ENCODE data around the gene NDUFA7. TPM values are rescaled to one million over a fixed set of nuclear protein-coding genes. Genes with fewer than 3 reads are reported as not detected.

The NDUFA7 gene
- total RNA-seq, 1 donor from 2014 or later = 39.9 TPM

DNA sequence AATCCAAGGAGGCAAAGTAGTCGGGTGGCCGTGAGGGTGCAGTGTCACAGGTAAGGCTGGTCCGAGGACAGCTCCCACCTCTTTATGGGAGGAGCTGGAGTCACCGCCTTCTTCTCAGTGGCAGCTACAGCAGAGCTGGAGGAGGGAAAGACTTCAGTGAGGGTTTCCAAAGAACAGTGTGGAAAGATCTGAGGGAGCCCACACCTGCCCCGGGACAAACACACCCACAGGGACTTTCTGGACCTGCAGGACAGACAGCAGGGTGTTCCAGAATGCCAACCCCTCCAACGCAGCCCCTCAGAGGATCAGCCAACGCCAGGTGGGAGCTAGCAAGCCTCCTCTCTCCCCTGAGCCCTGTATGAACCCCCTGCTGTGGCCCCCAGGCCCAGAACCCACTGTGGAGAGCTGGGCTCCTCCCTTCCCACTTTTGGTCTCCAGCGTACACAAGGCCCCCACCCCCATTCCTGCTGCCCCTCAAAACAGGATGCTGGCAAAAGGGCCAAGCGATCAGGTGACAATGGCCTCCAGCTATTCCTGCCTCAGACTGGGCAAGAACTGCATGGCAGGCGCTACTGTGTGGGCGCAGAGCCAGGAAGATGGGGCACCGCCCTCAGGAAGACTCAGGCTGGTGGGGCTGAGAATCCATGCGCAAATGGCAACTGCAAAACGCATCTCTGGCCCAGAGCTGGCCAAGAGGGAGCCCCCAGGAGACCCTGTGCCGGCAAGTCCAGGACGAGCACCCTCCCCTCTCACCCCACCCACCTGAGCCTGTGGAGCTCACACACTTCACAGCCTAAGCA lies 9.5 kb downstream of the NDUFA7 start:
- Mint-ChIP-seq H3K27ac (ENCODE audit: unreplicated experiment) (peak overlapping the region; percentile 52), H3K4me3 (ENCODE audit: unreplicated experiment) (no peak overlapping the region), H3K4me1 (ENCODE audit: unreplicated experiment) (peaks cover 56% of the 10 kb centered on the region), H3K27me3 (ENCODE audit: unreplicated experiment) (peaks cover 8% of the 10 kb centered on the region), H3K9me3 (ENCODE audit: unreplicated experiment) (no peaks in the 10 kb centered on the region), H3K36me3 (ENCODE audit: low read depth, unreplicated experiment) (peaks cover 17% of the 10 kb centered on the region)
- peak; percentile 2 for DNase-seq (ENCODE audit: low spot score)
- TF ChIP-seq, protein P1, sequence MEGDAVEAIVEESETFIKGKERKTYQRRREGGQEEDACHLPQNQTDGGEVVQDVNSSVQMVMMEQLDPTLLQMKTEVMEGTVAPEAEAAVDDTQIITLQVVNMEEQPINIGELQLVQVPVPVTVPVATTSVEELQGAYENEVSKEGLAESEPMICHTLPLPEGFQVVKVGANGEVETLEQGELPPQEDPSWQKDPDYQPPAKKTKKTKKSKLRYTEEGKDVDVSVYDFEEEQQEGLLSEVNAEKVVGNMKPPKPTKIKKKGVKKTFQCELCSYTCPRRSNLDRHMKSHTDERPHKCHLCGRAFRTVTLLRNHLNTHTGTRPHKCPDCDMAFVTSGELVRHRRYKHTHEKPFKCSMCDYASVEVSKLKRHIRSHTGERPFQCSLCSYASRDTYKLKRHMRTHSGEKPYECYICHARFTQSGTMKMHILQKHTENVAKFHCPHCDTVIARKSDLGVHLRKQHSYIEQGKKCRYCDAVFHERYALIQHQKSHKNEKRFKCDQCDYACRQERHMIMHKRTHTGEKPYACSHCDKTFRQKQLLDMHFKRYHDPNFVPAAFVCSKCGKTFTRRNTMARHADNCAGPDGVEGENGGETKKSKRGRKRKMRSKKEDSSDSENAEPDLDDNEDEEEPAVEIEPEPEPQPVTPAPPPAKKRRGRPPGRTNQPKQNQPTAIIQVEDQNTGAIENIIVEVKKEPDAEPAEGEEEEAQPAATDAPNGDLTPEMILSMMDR (IDR thresholded peaks at IDR 0.05; ENCODE audit: unreplicated experiment) = no peak

DNA sequence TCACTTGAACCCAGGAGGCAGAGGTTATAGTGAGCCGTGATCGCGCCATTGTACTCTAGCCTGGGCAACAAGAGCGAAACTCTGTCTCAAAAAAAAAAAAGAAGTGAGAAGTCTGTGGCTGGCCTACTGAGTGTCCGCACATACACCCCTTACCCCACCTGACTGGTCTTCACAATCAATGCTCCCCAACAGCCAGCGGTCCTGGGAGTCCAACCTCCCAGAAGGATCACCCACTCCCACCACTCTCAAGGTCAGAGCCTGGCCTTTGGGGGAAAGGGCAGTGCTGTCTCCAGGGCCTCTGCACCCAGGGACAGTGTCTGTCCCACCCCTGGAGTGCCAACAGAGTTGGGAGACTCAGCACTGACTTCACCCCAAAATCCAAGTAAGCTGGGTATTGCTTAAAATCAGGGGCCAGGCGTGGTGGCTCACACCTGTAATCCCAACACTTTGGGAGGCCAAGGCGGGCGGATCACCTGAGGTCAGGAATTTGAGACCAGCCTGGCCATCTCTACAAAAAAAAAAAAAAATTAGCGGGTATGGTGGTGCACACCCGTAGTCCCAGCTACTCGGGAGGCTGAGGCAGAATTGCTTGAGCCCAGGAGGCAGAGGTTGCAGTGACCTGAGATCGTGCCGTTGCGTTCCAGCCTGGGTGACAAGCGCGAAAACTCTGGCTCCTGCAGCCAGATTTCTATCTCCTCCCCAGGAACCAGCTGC lies 10.7 kb downstream of the NDUFA7 start:
- Mint-ChIP-seq H3K9me3 (ENCODE audit: unreplicated experiment) (no peaks in the 10 kb centered on the region), H3K27me3 (ENCODE audit: unreplicated experiment) (peaks cover 11% of the 10 kb centered on the region), H3K27ac (ENCODE audit: unreplicated experiment) (no peak overlapping the region), H3K36me3 (ENCODE audit: low read depth, unreplicated experiment) (peaks cover 13% of the 10 kb centered on the region), H3K4me3 (ENCODE audit: unreplicated experiment) (no peak overlapping the region), H3K4me1 (ENCODE audit: unreplicated experiment) (peaks cover 53% of the 10 kb centered on the region)
- TF ChIP-seq, protein P1 (IDR thresholded peaks at IDR 0.05; ENCODE audit: unreplicated experiment) = no peak
- peak; percentile 1 for DNase-seq (ENCODE audit: low spot score)

DNA sequence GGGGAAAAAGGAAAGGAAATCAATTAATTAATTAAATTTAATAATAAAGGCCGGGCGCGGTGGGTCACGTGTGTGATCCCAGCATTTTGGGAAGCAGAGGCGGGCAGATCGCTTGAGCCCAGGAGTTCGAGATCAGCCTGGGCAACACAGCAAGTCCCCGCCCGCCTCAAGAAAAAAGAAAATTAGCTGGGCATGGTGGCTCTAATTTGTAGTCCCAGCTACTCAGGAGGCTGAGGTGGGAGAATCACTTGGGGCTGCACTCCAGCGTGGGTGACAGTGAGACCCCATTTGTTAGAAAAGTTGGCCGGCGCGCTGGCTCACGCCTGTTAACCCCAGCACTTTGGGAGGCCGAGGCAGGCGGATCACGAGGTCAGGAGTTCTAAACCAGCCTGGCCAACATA lies 12.3 kb downstream of the NDUFA7 start:
- TF ChIP-seq, protein P1 (IDR thresholded peaks at IDR 0.05; ENCODE audit: unreplicated experiment) = no peak
- no peaks in the 10 kb centered on the region for H3K9me3 Mint-ChIP-seq (ENCODE audit: unreplicated experiment)
- peak; percentile 5 for DNase-seq (ENCODE audit: low spot score)
- peaks cover 42% of the 10 kb centered on the region for H3K4me1 Mint-ChIP-seq (ENCODE audit: unreplicated experiment)
- peak overlapping the region; percentile 59 for H3K27ac Mint-ChIP-seq (ENCODE audit: unreplicated experiment)
- H3K4me3 Mint-ChIP-seq (ENCODE audit: unreplicated experiment) = peak overlapping the region; percentile 93
- peaks cover 9% of the 10 kb centered on the region for H3K27me3 Mint-ChIP-seq (ENCODE audit: unreplicated experiment)
- peaks cover 16% of the 10 kb centered on the region for H3K36me3 Mint-ChIP-seq (ENCODE audit: low read depth, unreplicated experiment)

DNA sequence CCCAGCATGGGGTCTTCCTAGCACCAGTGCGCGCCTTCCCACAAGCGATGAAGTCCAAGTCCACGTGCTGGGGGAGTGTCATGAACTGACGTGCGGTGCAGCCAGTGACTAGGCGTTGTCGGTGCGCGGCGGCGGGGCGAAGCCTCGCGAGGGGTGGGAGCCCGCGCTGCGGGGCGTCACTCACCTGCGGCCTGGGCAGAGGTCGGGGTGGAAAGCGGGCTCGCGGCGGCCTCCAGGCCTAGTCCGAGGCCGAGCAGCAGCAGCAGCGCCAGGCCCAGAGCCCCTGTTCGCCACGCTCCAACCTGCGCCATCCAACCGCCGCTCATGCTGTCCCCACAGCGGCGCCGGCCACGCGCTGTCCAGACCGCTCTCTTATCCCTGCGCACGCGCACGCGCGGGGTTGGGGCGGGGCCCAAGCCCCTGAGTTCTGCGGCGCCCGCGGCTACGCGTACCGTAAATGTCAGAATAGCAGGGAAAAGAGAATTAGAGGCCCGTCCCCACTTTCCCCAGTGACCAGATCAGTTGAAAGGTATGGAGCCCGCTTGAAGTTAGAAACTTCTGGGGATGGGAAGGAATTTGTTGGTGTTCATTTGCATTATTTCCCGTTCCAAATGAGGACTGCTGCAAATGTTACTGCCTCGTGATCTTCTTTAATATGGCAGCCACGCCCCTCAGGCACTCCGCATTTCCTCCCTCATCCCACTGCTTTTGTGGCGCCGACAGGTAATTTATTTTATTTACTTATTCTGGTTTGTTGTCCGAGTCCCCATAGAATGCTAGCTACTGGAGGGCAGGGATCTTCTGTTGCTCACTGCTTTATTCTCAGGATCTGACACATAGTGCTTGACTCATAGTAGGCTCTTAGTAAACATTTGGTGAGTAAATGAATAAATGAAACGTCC lies 13.0 kb downstream of the NDUFA7 start, which contains the start of gene CD320:
Gene CD320 (minus strand): TSS at position 394 of the 902 bp plus-strand sequence. CDS start 68 bp downstream, at position 326.
- peaks cover 16% of the 10 kb centered on the region for H3K36me3 Mint-ChIP-seq (ENCODE audit: low read depth, unreplicated experiment)
- peaks cover 39% of the 10 kb centered on the region for H3K4me1 Mint-ChIP-seq (ENCODE audit: unreplicated experiment)
- TF ChIP-seq, protein P1 (IDR thresholded peaks at IDR 0.05; ENCODE audit: unreplicated experiment) = no peak
- peak within 1 kb of the TSS; percentile 95 for H3K4me3 Mint-ChIP-seq (ENCODE audit: unreplicated experiment)
- H3K9me3 Mint-ChIP-seq (ENCODE audit: unreplicated experiment) = no peaks in the 10 kb centered on the region
- peak; percentile 87 for DNase-seq (ENCODE audit: low spot score)
- peak within 1 kb of the TSS; percentile 66 for H3K27ac Mint-ChIP-seq (ENCODE audit: unreplicated experiment)
- H3K27me3 Mint-ChIP-seq (ENCODE audit: unreplicated experiment) = peaks cover 9% of the 10 kb centered on the region

Measured in endothelial cell (in vitro differentiated cells).